IMR-90 (cell line): Measurements from ENCODE around the gene PANK4. TPM values are rescaled to one million over a fixed set of nuclear protein-coding genes. Genes with fewer than 3 reads are reported as not detected.

Experiments used
- ATAC-seq: fragments of 200-7000 bp; cut with Tn5 transposase; 2 replicates; pipeline ENCODE4 v1.9.1; 2020; ENCODE audit warnings: low read depth, mild to moderate bottlenecking, moderate library complexity
- BruUV-seq: library from RNA; stranded (reverse); fragments of 400-500 nt; replicated peaks from 2 replicates; lab custom pipeline; 2021; lab: Mats Ljungman, UMichigan
- CTCF ChIA-PET: fragments of 300-600 bp; formaldehyde crosslinking; extraction: SDS; loops from one replicate; lab custom pipeline; 2021; ENCODE audit warnings: antibody characterized with exemption; lab: Yijun Ruan, JAX
- POLR2A ChIA-PET: fragments of 300-600 bp; sonication (Branson Sonifier 250); formaldehyde crosslinking; loops from one replicate; lab custom pipeline; 2022; ENCODE audit warnings: antibody characterized with exemption; ENCODE audit not compliant: unreplicated experiment; lab: Charles Lee
- DNase-seq: peaks from one replicate; pipeline ENCODE4 v3.0.0; 2013
- H2AFZ ChIP-seq: replicated peaks from 2 replicates; pipeline ENCODE3; 2013; ENCODE audit warnings: low read length, mild to moderate bottlenecking; ENCODE audit not compliant: poor library complexity
- H2AK5ac ChIP-seq: 2 replicates; pipeline ENCODE4 v1.6.1; 2013; ENCODE audit warnings: low read depth, low read length, inconsistent platforms
- H2AK9ac ChIP-seq: replicated peaks from 2 replicates; pipeline ENCODE3; 2013; ENCODE audit warnings: mild to moderate bottlenecking, low read depth, low read length, moderate library complexity; ENCODE audit not compliant: poor library complexity
- H2BK120ac ChIP-seq: 2 replicates; pipeline ENCODE4 v1.6.1; 2013; ENCODE audit warnings: low read depth, low read length, inconsistent platforms
- H2BK15ac ChIP-seq: 3 replicates; pipeline ENCODE4 v1.6.1; 2013; ENCODE audit warnings: low read depth, low read length, inconsistent platforms
- H2BK20ac ChIP-seq: 2 replicates; pipeline ENCODE4 v1.6.1; 2013; ENCODE audit warnings: low read depth, mild to moderate bottlenecking, inconsistent platforms, low read length, moderate library complexity
- H2BK5ac ChIP-seq: 2 replicates; pipeline ENCODE4 v1.6.1; 2013; ENCODE audit warnings: mild to moderate bottlenecking, low read depth, low read length, inconsistent platforms; ENCODE audit not compliant: poor library complexity, severe bottlenecking
- H3K14ac ChIP-seq: replicated peaks from 2 replicates; pipeline ENCODE4 v1.6.1; 2013; ENCODE audit warnings: low read depth, low read length, inconsistent platforms
- H3K18ac ChIP-seq: 2 replicates; pipeline ENCODE4 v1.6.1; 2013; ENCODE audit warnings: low read depth, low read length, control low read depth
- H3K23ac ChIP-seq: 2 replicates; pipeline ENCODE4 v1.6.1; 2013; ENCODE audit warnings: low read depth, low read length, inconsistent platforms
- H3K27ac ChIP-seq: 2 replicates; pipeline ENCODE4 v1.5.1; 2013; ENCODE audit warnings: mild to moderate bottlenecking, control low read depth, low read length; ENCODE audit not compliant: insufficient read depth
- H3K27me3 ChIP-seq: 2 replicates; pipeline ENCODE4 v1.6.1; 2013; ENCODE audit warnings: low read length; ENCODE audit not compliant: control insufficient read depth, insufficient read depth
- H3K36me3 ChIP-seq: 2 replicates; pipeline ENCODE4 v1.6.1; 2013; ENCODE audit warnings: low read length, mixed read lengths; ENCODE audit not compliant: control insufficient read depth, insufficient read depth
- H3K4ac ChIP-seq: 2 replicates; pipeline ENCODE4 v1.6.1; 2013; ENCODE audit warnings: low read depth, low read length, inconsistent platforms
- H3K4me1 ChIP-seq: 2 replicates; pipeline ENCODE4 v1.6.1; 2013; ENCODE audit warnings: low read length, mixed read lengths; ENCODE audit not compliant: control insufficient read depth, insufficient read depth
- H3K4me2 ChIP-seq: 2 replicates; pipeline ENCODE4 v1.6.1; 2013; ENCODE audit warnings: low read depth, mild to moderate bottlenecking, control low read depth, low read length, moderate library complexity
- H3K4me3 ChIP-seq: 2 replicates; pipeline ENCODE4 v1.5.1; 2013; ENCODE audit warnings: low read depth, mild to moderate bottlenecking, control low read depth, low read length, moderate library complexity; ENCODE audit not compliant: insufficient read depth
- H3K56ac ChIP-seq: 2 replicates; pipeline ENCODE4 v1.6.1; 2013; ENCODE audit warnings: low read length, inconsistent platforms; ENCODE audit not compliant: insufficient read depth; ENCODE audit errors: extremely low read depth
- H3K79me1 ChIP-seq, 2 experiments: 2 replicates each; pipeline ENCODE4 v1.6.1; 2013; ENCODE audit warnings: low read length in 2 of 2, inconsistent platforms in 1 of 2, low read depth in 1 of 2
- H3K9ac ChIP-seq: 2 replicates; pipeline ENCODE4 v1.6.1; 2013; ENCODE audit warnings: low read depth, low read length, control low read depth
- H3K9me1 ChIP-seq: 2 replicates; pipeline ENCODE4 v1.6.1; 2013; ENCODE audit warnings: low read length, inconsistent platforms; ENCODE audit not compliant: insufficient read depth
- H3K9me3 ChIP-seq: 2 replicates; pipeline ENCODE4 v1.6.1; 2013; ENCODE audit warnings: low read length; ENCODE audit not compliant: control insufficient read depth, insufficient read depth
- H4K20me1 ChIP-seq: 2 replicates; pipeline ENCODE4 v1.6.1; 2013; ENCODE audit warnings: low read length, inconsistent platforms; ENCODE audit not compliant: insufficient read depth
- H4K5ac ChIP-seq: 2 replicates; pipeline ENCODE4 v1.6.1; 2013; ENCODE audit warnings: mild to moderate bottlenecking, low read depth, low read length, control low read depth
- H4K8ac ChIP-seq, 2 experiments: 2 replicates each; pipeline ENCODE4 v1.6.1; 2013; ENCODE audit warnings: low read depth in 2 of 2, low read length in 2 of 2, control low read depth in 1 of 2, inconsistent platforms in 1 of 2
- H4K91ac ChIP-seq: 2 replicates; pipeline ENCODE4 v1.6.1; 2013; ENCODE audit warnings: low read depth, low read length, inconsistent platforms; ENCODE audit not compliant: insufficient read depth
- CTCF ChIP-seq: conservative IDR thresholded peaks from 2 replicates; pipeline ENCODE4 v1.5.1; 2012; ENCODE audit warnings: mild to moderate bottlenecking, low read depth, low read length, improper control_type of control experiment
- MAFK ChIP-seq: IDR thresholded peaks from 2 replicates; pipeline ENCODE4 v1.6.1; 2012; ENCODE audit warnings: low read depth, low read length, improper control_type of control experiment
- SMC3 ChIP-seq: fragments of 150-350 bp; IDR thresholded peaks from 2 replicates; pipeline ENCODE4 v1.6.1; 2016; ENCODE audit warnings: low read depth, mild to moderate bottlenecking, antibody characterized with exemption, low read length, moderate library complexity
- WGBS, 2 experiments: methylation state at CpG; one replicate each; pipeline versions ENCODE4 v1.1.5 to v1.1.7; 2013; ENCODE audit warnings: missing lambda C conversion rate in 2 of 2; ENCODE audit not compliant: insufficient read length in 1 of 2; ENCODE audit errors: extremely low coverage in 2 of 2; 5-methylcytosine and 5-hydroxymethylcytosine counted together
- dilution Hi-C: fragments of 300-500 bp; cut with HindIII; formaldehyde crosslinking; loops from one replicate; pipeline ENCODE4 v1.14.3; 2018; ENCODE audit warnings: low sequenced_read_pairs; ENCODE audit not compliant: unreplicated experiment
- in situ Hi-C: fragments of 300-500 bp; cut with MboI; formaldehyde crosslinking; loops from 3 replicates; pipeline ENCODE4 v1.14.3; 2019; ENCODE audit warnings: low sequenced_read_pairs, inconsistent platforms, mixed read lengths
- intact Hi-C: fragments of 100-400 bp; cut with micrococcal nuclease; formaldehyde crosslinking; loops from 2 replicates; pipeline ENCODE4 v1.10.0; 2022
- polyA plus RNA-seq, 3 experiments: library from polyadenylated mRNA; depleted of rRNA; stranded (reverse); fragments of >200 nt; gene quantifications; 2 replicates each; pipeline ENCODE4 v1.2.3, GENCODE V29; 2012; ENCODE audit warnings: low replicate concordance in 1 of 3
- total RNA-seq: library from RNA; depleted of rRNA; stranded (reverse); fragments of >200 nt; gene quantifications from 2 replicates; pipeline ENCODE4 v1.2.3, GENCODE V29; 2012

The PANK4 gene
- total and polyA plus RNA-seq, 2 of the 4 experiments (the other 2 are of a cell fraction), result 14.0 to 18.5 TPM

- no peak for TF ChIP-seq SMC3
Measured at GRCh38 chr1:2540816-2541492, 14.6 kb upstream of the PANK4 start (continued).

- WGBS, 2 experiments, result 63% methylated on average over 3 of the region's 12 CpGs; no CpG with 5 or more reads in 1 of the 2 experiments
- H3K14ac ChIP-seq, result no peak overlapping the region
- intact Hi-C loops (no loop called here), in situ Hi-C loops (loop anchor here (25.0 kb wide), 1 partner anchor 352 kb away; the partner anchor contains the start of gene FAAP20), dilution Hi-C loops (no loop called here)
- peaks cover 11% of the 10 kb centered on the region for H3K4me1 ChIP-seq
- H4K20me1 ChIP-seq, result no peaks in the 10 kb centered on the region
- no peak overlapping the region for H3K9ac ChIP-seq
- no peak overlapping the region for H2BK20ac ChIP-seq
- no peak overlapping the region for H4K5ac ChIP-seq
- peaks cover 3% of the 10 kb centered on the region; the same call in 1 of the 2 replicates for H3K27me3 ChIP-seq
- no peak overlapping the region for H3K4me2 ChIP-seq
- no peak overlapping the region for H3K4ac ChIP-seq
- H3K36me3 ChIP-seq, result no peaks in the 10 kb centered on the region
- ATAC-seq, result no peak
- H2AFZ ChIP-seq, result peak overlapping the region; percentile 43
- CTCF ChIA-PET, result no interaction called here
- no peak overlapping the region for H3K4me3 ChIP-seq
- no peak overlapping the region for H2BK120ac ChIP-seq
- no peak overlapping the region for H4K8ac ChIP-seq
- no peak overlapping the region for H2BK5ac ChIP-seq
- no peak overlapping the region for H2BK15ac ChIP-seq
- TF ChIP-seq CTCF (0 out of 2 replicates have a peak, but pooled peaks have one; percentile 8), MAFK (no peak)
- BruUV-seq, result no TSS peak
- H2AK9ac ChIP-seq, result no peak overlapping the region
- H3K18ac ChIP-seq, result no peak overlapping the region
- no peak overlapping the region for H3K27ac ChIP-seq
- H3K9me3 ChIP-seq, result no peaks in the 10 kb centered on the region
- no peaks in the 10 kb centered on the region for H3K79me1 ChIP-seq
- DNase-seq, result no peak
- no peak overlapping the region for H3K23ac ChIP-seq
- POLR2A ChIA-PET, result no interaction called here
- H2AK5ac ChIP-seq, result no peak overlapping the region; the same call in 1 of the 2 replicates
- no peak overlapping the region for H3K56ac ChIP-seq
- no peak overlapping the region for H4K91ac ChIP-seq
- H3K9me1 ChIP-seq, result peaks cover 9% of the 10 kb centered on the region
Measured at GRCh38 chr1:2539312-2539907, 13.0 kb upstream of the PANK4 start.
